Spleen (tissue), 11 donors: ENCODE data around the gene KMO. TPM values are rescaled to one million over a fixed set of nuclear protein-coding genes. Genes with fewer than 3 reads are reported as not detected.
A peak's percentile ranks its signal among the peaks of the same experiment; 100 is the strongest.

ENCODE experiments used
- DNase-seq: peaks from one replicate; pipeline ENCODE4 v3.0.0-alpha.2; 2020
- H3K27ac ChIP-seq, 8 donors: fragments of 200-600 bp; sonication (generic) in 7 of 8; 1 replicate in 4 of 8; 2 replicates in 4 of 8; pipeline versions ENCODE4 v1.5.0 to v1.8.0; 2016 to 2021; ENCODE audit warnings: inconsistent platforms in 4 of 8, mild to moderate bottlenecking in 4 of 8, moderate library complexity in 1 of 8
- H3K27me3 ChIP-seq, 7 donors: fragments of 200-600 bp; sonication (generic) in 6 of 7; replicated peaks in 1 of 7; 1 replicate in 4 of 7; 2 replicates in 3 of 7; pipeline versions ENCODE4 v1.5.0 to v1.8.0; 2016 to 2021; ENCODE audit warnings: inconsistent platforms in 3 of 7, mild to moderate bottlenecking in 1 of 7
- H3K36me3 ChIP-seq, 6 donors: fragments of 200-600 bp; sonication (generic) in 5 of 6; 1 replicate in 4 of 6; 2 replicates in 2 of 6; pipeline versions ENCODE4 v1.5.0 to v1.8.0; 2016 to 2021; ENCODE audit warnings: inconsistent platforms in 2 of 6
- H3K4me1 ChIP-seq, 6 donors: fragments of 200-600 bp; sonication (generic) in 5 of 6; 1 replicate in 3 of 6; 2 replicates in 3 of 6; pipeline versions ENCODE4 v1.5.0 to v1.8.0; 2016 to 2021; ENCODE audit warnings: inconsistent platforms in 3 of 6
- H3K4me3 ChIP-seq, 8 donors: fragments of 200-600 bp; sonication (generic) in 7 of 8; 1 replicate in 4 of 8; 2 replicates in 4 of 8; pipeline versions ENCODE4 v1.5.0 to v1.8.0; 2016 to 2021; ENCODE audit warnings: inconsistent platforms in 4 of 8, mild to moderate bottlenecking in 4 of 8, moderate library complexity in 2 of 8
- H3K9me3 ChIP-seq, 8 donors: fragments of 200-600 bp; sonication (generic) in 7 of 8; 1 replicate in 4 of 8; 2 replicates in 4 of 8; pipeline versions ENCODE4 v1.5.0 to v1.8.0; 2016 to 2021; ENCODE audit warnings: inconsistent platforms in 4 of 8
- CTCF ChIP-seq, 11 experiments: fragments of 200-600 bp in 7 of 11; fragments of 450-650 bp in 4 of 11; sonication (generic) in 4 of 11; IDR thresholded peaks in 8 of 11; conservative IDR thresholded peaks in 3 of 11; 1 replicate in 7 of 11; 2 replicates in 4 of 11; pipeline versions ENCODE4 v1.4.0 to v1.8.0; 2016 to 2021; ENCODE audit warnings: antibody characterized with exemption in 11 of 11, inconsistent platforms in 4 of 11, mild to moderate bottlenecking in 1 of 11
- POLR2A ChIP-seq, 3 donors: fragments of 450-650 bp; IDR thresholded peaks; one replicate each; pipeline ENCODE4 v1.5.1; 2017; ENCODE audit warnings: antibody characterized with exemption in 3 of 3, mild to moderate bottlenecking in 1 of 3
- POLR2AphosphoS5 ChIP-seq, 3 donors: sonication (generic); formaldehyde crosslinking; IDR thresholded peaks; one replicate each; pipeline ENCODE4 v1.5.1; 2017; ENCODE audit warnings: antibody characterized with exemption in 3 of 3
- WGBS, 5 donors: extraction: QIAGEN DNeasy Blood & Tissue Kit in 3 of 5; methylation state at CpG; one replicate each; pipeline versions ENCODE4 v1.1.5 to v1.1.7; 2013 to 2018; 5-methylcytosine and 5-hydroxymethylcytosine counted together
- intact Hi-C: fragments of 100-400 bp; cut with DNase I; formaldehyde crosslinking; loops from one replicate; pipeline ENCODE4 v1.15.0; 2023; ENCODE audit warnings: low total_unique reads
- polyA plus RNA-seq, 3 donors: library from polyadenylated mRNA; stranded (reverse); fragments of 200-250 nt; gene quantifications; one replicate each; pipeline ENCODE4 v1.2.1, GENCODE V29; 2013
- total RNA-seq, 7 donors: library from RNA; depleted of rRNA in 3 of 7; stranded (reverse); fragments of >200 nt in 3 of 7; fragmentation: NEBNext Ultra II Directional in 4 of 7; extraction: Animal tissue kit (Norgen Biotek cat#: 25700) in 4 of 7; gene quantifications; one replicate each; pipeline versions ENCODE4 v1.1.0 to v1.2.1, GENCODE V29; 2016 to 2021
- donor health status: healthy with polysubstance abuse.
- donor health status: DM: no; HTN: no; CAD: no; lungs with moderate emphysema.
- donor health status: DM: no; HTN: no; CAD: no.
- donor health status: Bipolar disorder and iron deficiency.
- donor health status: healthy.
- donor health status: DM: no; HTN: no; CAD: no.
- donor health status: DM: yes; HTN: yes; CAD: no.

Gene KMO
- total and polyA plus RNA-seq, 10 donors, result 10.3 to 25.1 (median 15.2) TPM

DNA sequence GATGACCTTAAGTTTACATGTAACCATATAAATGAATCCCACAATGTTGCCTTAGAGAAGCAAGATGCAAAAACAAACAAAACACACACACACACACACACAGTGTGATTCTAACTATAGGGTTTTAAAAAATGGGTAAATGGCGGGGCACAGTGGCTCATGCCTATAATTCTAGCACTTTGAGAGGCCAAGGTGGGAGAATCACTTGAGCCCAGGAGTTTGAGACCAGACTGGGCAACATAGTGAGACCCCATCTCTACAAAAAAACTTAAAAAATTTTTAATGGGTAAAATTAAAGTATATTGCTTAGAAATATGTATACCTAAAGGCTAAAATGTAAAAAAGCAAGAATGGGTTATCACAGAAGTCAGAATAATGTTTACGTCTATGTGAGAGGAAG lies 15.8 kb downstream of the KMO start:
- Histone ChIP-seq H3K4me3 (no peak overlapping the region), H3K4me1 (peaks cover 0 to 24% (median 11%) of the 10 kb centered on the region in 6 donors), H3K27ac (no peak overlapping the region), H3K36me3 (no peaks in the 10 kb centered on the region), H3K9me3 (no peaks in the 10 kb centered on the region), H3K27me3 (no peaks in the 10 kb centered on the region)
- no peak for TF ChIP-seq POLR2AphosphoS5 (IDR thresholded peaks at IDR 0.05)
- no peak for TF ChIP-seq POLR2A (IDR thresholded peaks at IDR 0.05)
- TF ChIP-seq CTCF (IDR thresholded peaks at IDR 0.05 in 8 of 11, conservative IDR thresholded peaks at IDR 0.05 in 3 of 11), result no peak
- intact Hi-C loops, result no loop called here
- WGBS, 5 donors, result 49 to 78% (median 74%) methylated on average over 2 of the region's 2 CpGs
- DNase-seq, result no peak

DNA sequence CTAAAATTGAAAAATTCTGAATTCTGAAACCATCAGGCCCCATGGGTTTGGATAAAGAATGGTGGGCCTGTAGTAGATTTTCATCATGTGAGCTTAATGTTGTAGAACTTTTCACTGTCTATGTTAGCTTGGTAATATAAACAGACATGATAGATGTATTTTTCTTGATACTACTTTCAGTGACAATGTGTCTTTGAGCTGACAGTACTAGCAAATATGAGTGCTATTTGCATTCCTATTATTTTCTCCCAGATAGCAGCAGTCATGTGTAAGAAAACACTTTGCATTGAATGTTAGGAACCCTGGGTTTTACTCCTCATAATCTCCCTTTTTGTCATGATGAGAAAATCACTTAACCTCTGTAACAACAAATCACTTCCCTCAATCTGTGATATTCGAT lies 18.1 kb downstream of the KMO start:
- intact Hi-C loops, result no loop called here
- 79 to 97% (median 87%) methylated on average over 1 of the region's 1 CpG for WGBS, 5 donors
- H3K27me3 ChIP-seq, result no peaks in the 10 kb centered on the region
- DNase-seq, result no peak
- TF ChIP-seq POLR2AphosphoS5 (IDR thresholded peaks at IDR 0.05) (no peak), CTCF (IDR thresholded peaks at IDR 0.05 in 8 of 11, conservative IDR thresholded peaks at IDR 0.05 in 3 of 11) (no peak), POLR2A (IDR thresholded peaks at IDR 0.05) (no peak)
- H3K4me1 ChIP-seq, result peaks cover 0 to 28% (median 13%) of the 10 kb centered on the region in 6 donors
- no peaks in the 10 kb centered on the region for H3K36me3 ChIP-seq
- H3K9me3 ChIP-seq, result no peaks in the 10 kb centered on the region
- peak overlapping the region in 6 of 8 donors; percentile 79 to 92 (median 87) for H3K27ac ChIP-seq
- no peak overlapping the region for H3K4me3 ChIP-seq

DNA sequence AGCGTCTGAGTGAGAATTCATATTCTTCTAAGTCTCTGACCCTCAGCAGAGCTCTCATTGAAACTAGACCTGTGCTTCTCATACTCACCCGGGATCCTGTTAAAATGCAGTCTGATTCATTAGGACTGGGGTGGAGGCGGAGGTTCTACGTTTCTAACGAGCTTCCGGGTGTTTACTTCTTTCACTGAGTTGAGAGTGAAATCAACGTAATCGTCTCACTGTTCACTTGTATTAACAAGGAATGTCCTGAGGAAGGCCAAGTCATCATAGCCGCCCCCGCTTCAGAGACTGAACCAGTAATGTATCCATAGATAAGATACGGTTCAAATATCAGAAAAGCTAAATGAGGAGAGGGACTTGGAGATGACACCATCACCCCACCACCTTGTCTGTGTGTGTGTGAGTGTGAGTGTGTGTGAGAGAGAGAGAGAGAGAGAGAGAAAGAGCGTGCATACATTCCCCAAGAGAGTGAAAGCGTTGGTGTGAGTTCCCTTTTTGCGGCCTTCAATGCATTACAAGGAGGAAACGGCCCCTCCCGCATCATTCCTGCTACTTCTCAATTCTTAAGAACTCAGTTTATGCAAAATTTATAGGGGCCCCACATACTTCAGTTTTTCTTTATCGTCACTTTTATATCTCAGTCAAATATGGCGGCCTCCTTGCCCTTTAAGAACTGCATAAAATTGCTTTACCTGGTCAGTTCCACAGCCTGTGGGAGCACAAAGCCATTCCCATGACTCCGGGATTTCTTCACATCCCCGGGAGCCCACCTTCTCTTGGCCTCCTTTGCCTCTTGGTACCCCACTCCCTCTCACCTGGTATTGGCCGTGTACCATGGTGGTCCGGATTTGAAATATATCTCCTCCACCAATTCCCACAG lies 19.8 kb downstream of the KMO start:
- peak; percentile 88 for DNase-seq
- H3K4me3 ChIP-seq, result peak overlapping the region in 4 of 8 donors; percentile 13 to 62 (median 24)
- peaks cover 0 to 28% (median 13%) of the 10 kb centered on the region in 6 donors for H3K4me1 ChIP-seq
- H3K27ac ChIP-seq, result peak overlapping the region; percentile 61 to 92 (median 87)
- H3K27me3 ChIP-seq, result no peaks in the 10 kb centered on the region
- 35 to 55% (median 37%) methylated on average over 22 of the region's 22 CpGs for WGBS, 5 donors
- peak in 1 of 3 donors; percentile 86 for TF ChIP-seq POLR2AphosphoS5 (IDR thresholded peaks at IDR 0.05)
- TF ChIP-seq POLR2A (IDR thresholded peaks at IDR 0.05), result peak in 2 of 3 donors; percentile 61 to 77
- peak in 1 of 11 experiments; percentile 4 for TF ChIP-seq CTCF (IDR thresholded peaks at IDR 0.05 in 8 of 11, conservative IDR thresholded peaks at IDR 0.05 in 3 of 11)
- H3K9me3 ChIP-seq, result no peaks in the 10 kb centered on the region
- intact Hi-C loops, result no loop called here
- peaks cover 0 to 11% (median 3%) of the 10 kb centered on the region in 6 donors for H3K36me3 ChIP-seq

- intact Hi-C loops, result no loop called here
- no peaks in the 10 kb centered on the region for H3K27me3 ChIP-seq
- no peak overlapping the region for H3K4me3 ChIP-seq
- WGBS, 5 donors, result 76 to 85% (median 79%) methylated on average over 7 of the region's 7 CpGs
- TF ChIP-seq POLR2AphosphoS5 (IDR thresholded peaks at IDR 0.05) (no peak), POLR2A (IDR thresholded peaks at IDR 0.05) (no peak), CTCF (IDR thresholded peaks at IDR 0.05 in 8 of 11, conservative IDR thresholded peaks at IDR 0.05 in 3 of 11) (no peak)
- H3K4me1 ChIP-seq, result peaks cover 0 to 28% (median 15%) of the 10 kb centered on the region in 6 donors
- no peak overlapping the region for H3K27ac ChIP-seq
- H3K9me3 ChIP-seq, result no peaks in the 10 kb centered on the region
- peak; percentile 64 for DNase-seq
- H3K36me3 ChIP-seq, result peaks cover 0 to 11% (median 3%) of the 10 kb centered on the region in 6 donors
Observed at GRCh38 chr1:241553886-241554592, 21.9 kb downstream of the KMO start.
